ENCODE results near the gene FADD.
A peak's percentile ranks its signal among the peaks of the same experiment; 100 is the strongest.
"Not testable (repeated sequence)": the region's sequence is repeated elsewhere in the genome, so short reads cannot be mapped to it uniquely, and the experiment has no call there.

The FADD gene

GRCh38 chr11:70183032-70183431, 20.1 kb upstream of the FADD start:
- DNase-seq: no peak

GRCh38 chr11:70183483-70184176, 19.5 kb upstream of the FADD start:
- DNase-seq: no peak

- no peak for DNase-seq
These were observed 18.7 kb upstream of the FADD start for GRCh38 chr11:70184396-70184795.

GRCh38 chr11:70185348-70186055, 17.6 kb upstream of the FADD start:
- DNase-seq: no peak

GRCh38 chr11:70186420-70186819, 16.7 kb upstream of the FADD start:
- no peak for DNase-seq

GRCh38 chr11:70186936-70187335, 16.2 kb upstream of the FADD start:
- no peak for DNase-seq

- DNase-seq: no peak
These were observed 15.3 kb upstream of the FADD start for GRCh38 chr11:70187771-70188170.

- no peak for DNase-seq
These were observed 13.5 kb upstream of the FADD start for GRCh38 chr11:70189622-70190021.

GRCh38 chr11:70191495-70192140, 11.5 kb upstream of the FADD start:
- DNase-seq: no peak

- no peak for DNase-seq
These were observed 10.3 kb upstream of the FADD start for GRCh38 chr11:70192666-70193410.

- no peak for DNase-seq
These were observed 9.4 kb upstream of the FADD start for GRCh38 chr11:70193411-70194292.

- no peak for DNase-seq
These were observed 8.0 kb upstream of the FADD start for GRCh38 chr11:70194792-70195791.

- DNase-seq: no peak
These were observed 2.8 kb upstream of the FADD start for GRCh38 chr11:70200212-70200844.

- DNase-seq: not testable (repeated sequence)
These were observed 2.0 kb upstream of the FADD start for GRCh38 chr11:70201047-70201446.

- no peak for DNase-seq
These were observed 924 bp upstream of the FADD start for GRCh38 chr11:70201882-70202861.

GRCh38 chr11:70203751-70204465, 812 bp downstream of the FADD start:
- DNase-seq: peak; percentile 17

GRCh38 chr11:70204466-70204799, 1.3 kb downstream of the FADD start:
- no peak for DNase-seq

GRCh38 chr11:70205049-70205725, 2.1 kb downstream of the FADD start:
- DNase-seq: no peak

Measured in NCI-H2227 treated with DMSO at 0.1 percent for 48 hours (cell line).